ENCODE results near the gene HOXB13. TPM values are rescaled to one million over a fixed set of nuclear protein-coding genes. Genes with fewer than 3 reads are reported as not detected.
A peak's percentile ranks its signal among the peaks of the same experiment; 100 is the strongest.

HOXB13 gene
- polyA plus RNA-seq, 2 of the 4 experiments (the other 2 are of a cell fraction), result 3.2 to 3.5 TPM

- ATAC-seq (peak in 1 of 2 experiments; percentile 39; a peak in 2 of 6 replicates), FAIRE-seq (no peak), DNase-seq (ENCODE audit: low read depth in 1 of 2, low spot score in 1 of 2) (no peak)
- no peaks in the 10 kb centered on the region for H3K9me3 ChIP-seq
- no peak overlapping the region for H3K4me3 ChIP-seq
- H3K4me1 ChIP-seq, result peaks cover 13% of the 10 kb centered on the region; the same call in 2 of the 3 replicates
- 55% methylated on average over 4 of the region's 4 CpGs for WGBS (ENCODE audit: missing lambda C conversion rate)
- POLR2A ChIA-PET, result no interaction called here
- CTCF ChIA-PET, result interaction anchor here (0.9 to 33.0 kb wide), 8 partner anchors 11 to 514 kb away, joined by 3 to 852 read pairs (median 41); partner anchors contain the start of genes HOXB13, PRAC1 and PRAC2
- no peak for TF ChIP-seq EP300 (IDR thresholded peaks at IDR 0.05)
- no peak for TF ChIP-seq TP53 (CRISPR knock-in tag; IDR thresholded peaks at IDR 0.05)
- TF ChIP-seq ZSCAN20 (CRISPR knock-in tag; IDR thresholded peaks at IDR 0.05), result no peak
- TF ChIP-seq CHD2 (IDR thresholded peaks at IDR 0.05; ENCODE audit: low read length, partially characterized antibody), result no peak
- no peak for TF ChIP-seq HOXB5 (CRISPR knock-in tag; IDR thresholded peaks at IDR 0.05)
- TF ChIP-seq BHLHE40 (IDR thresholded peaks at IDR 0.05; ENCODE audit: low read depth, low read length), result no peak
- no peak for TF ChIP-seq SMC3 (IDR thresholded peaks at IDR 0.05)
- H3K27ac ChIP-seq, result no peak overlapping the region
- H3K4me2 ChIP-seq, result no peak overlapping the region
Observed at GRCh38 chr17:48711128-48711527, 17.4 kb downstream of the HOXB13 start.

DNA sequence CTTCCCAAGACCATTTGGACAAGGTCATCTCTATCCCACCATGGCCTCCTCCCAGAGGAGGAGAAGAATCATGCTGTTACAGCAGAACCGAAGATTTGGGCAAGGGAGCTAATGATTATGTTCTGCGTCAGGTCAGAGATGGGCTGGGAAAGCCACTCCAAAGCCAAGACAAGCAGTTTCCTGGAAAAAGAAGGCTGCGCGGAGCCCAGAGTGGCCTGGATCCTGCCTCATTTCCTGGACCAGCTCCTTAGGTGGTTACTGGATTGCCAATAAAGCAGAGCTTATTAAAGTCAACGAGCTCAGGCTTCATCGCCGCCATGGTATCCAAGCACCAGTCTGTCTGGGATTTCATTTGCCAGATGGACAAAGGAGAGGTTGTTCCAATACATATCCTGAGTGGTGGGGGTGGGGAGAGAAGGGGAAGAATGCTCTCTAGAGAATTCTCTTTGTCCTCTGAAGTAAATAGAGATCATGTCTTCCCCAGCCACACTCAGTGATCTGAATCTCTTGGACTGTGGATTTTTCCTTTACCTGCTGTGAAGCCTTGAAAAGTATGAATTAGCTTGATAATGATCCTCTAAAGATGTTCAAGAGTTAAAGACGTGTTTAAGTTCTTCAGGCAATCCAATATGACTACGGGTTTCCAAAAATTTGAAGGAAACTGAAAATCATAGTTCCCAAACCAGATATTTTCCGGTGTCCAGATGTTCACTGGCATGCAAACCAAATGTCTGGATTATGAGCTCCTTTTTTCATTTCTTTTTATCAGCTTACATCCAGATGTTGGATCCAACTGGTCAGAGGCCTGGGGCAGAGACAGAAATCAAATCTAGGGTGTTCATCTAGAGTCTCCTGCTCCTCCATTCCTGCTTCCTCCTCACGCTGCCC lies 23.9 kb downstream of the HOXB13 start:
- no peaks in the 10 kb centered on the region for H3K9me3 ChIP-seq
- DNase-seq (ENCODE audit: low read depth in 1 of 2, low spot score in 1 of 2) (no peak), FAIRE-seq (no peak), ATAC-seq (no peak)
- TF ChIP-seq FOSB (CRISPR knock-in tag; IDR thresholded peaks at IDR 0.05), result no peak
- TF ChIP-seq CHD2 (IDR thresholded peaks at IDR 0.05; ENCODE audit: low read length, partially characterized antibody), result no peak
- ChIA-PET CTCF (interaction anchor here (0.5 to 15.5 kb wide), 20 partner anchors 9 to 1592 kb away, joined by 3 to 212 read pairs (median 4); partner anchors contain the start of genes HOXB13, PRAC1 and PRAC2), POLR2A (no interaction called here)
- H3K4me2 ChIP-seq, result no peak overlapping the region
- no peak overlapping the region for H3K4me3 ChIP-seq
- no peaks in the 10 kb centered on the region for H3K4me1 ChIP-seq
- 78% methylated on average over 11 of the region's 11 CpGs for WGBS (ENCODE audit: missing lambda C conversion rate)
- H3K27ac ChIP-seq, result no peak overlapping the region

- POLR2A ChIA-PET, result no interaction called here
Observed at GRCh38 chr17:48701864-48702532, 26.6 kb downstream of the HOXB13 start.

More at GRCh38 chr17:48701864-48702532, 26.6 kb downstream of the HOXB13 start:
- WGBS (ENCODE audit: missing lambda C conversion rate), result 91% methylated on average over 10 of the region's 10 CpGs
- no peaks in the 10 kb centered on the region for H3K9me3 ChIP-seq
- no peak for ATAC-seq
- no peak overlapping the region for H3K4me2 ChIP-seq
- CTCF ChIA-PET, result interaction anchor here (1.0 to 15.5 kb wide), 10 partner anchors 9 to 526 kb away, joined by 3 to 212 read pairs (median 6); partner anchors contain the start of genes HOXB13, PRAC1 and PRAC2
- DNase-seq (ENCODE audit: low read depth in 1 of 2, low spot score in 1 of 2), result no peak
- H3K4me3 ChIP-seq, result no peak overlapping the region
- no peak for FAIRE-seq
- no peak overlapping the region for H3K27ac ChIP-seq
- no peak for TF ChIP-seq BCL3 (IDR thresholded peaks at IDR 0.05)
- TF ChIP-seq, protein P1, sequence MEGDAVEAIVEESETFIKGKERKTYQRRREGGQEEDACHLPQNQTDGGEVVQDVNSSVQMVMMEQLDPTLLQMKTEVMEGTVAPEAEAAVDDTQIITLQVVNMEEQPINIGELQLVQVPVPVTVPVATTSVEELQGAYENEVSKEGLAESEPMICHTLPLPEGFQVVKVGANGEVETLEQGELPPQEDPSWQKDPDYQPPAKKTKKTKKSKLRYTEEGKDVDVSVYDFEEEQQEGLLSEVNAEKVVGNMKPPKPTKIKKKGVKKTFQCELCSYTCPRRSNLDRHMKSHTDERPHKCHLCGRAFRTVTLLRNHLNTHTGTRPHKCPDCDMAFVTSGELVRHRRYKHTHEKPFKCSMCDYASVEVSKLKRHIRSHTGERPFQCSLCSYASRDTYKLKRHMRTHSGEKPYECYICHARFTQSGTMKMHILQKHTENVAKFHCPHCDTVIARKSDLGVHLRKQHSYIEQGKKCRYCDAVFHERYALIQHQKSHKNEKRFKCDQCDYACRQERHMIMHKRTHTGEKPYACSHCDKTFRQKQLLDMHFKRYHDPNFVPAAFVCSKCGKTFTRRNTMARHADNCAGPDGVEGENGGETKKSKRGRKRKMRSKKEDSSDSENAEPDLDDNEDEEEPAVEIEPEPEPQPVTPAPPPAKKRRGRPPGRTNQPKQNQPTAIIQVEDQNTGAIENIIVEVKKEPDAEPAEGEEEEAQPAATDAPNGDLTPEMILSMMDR (IDR thresholded peaks at IDR 0.05), result no peak
- TF ChIP-seq CEBPB (IDR thresholded peaks at IDR 0.05), result no peak
- no peak for TF ChIP-seq ZSCAN20 (CRISPR knock-in tag; IDR thresholded peaks at IDR 0.05)
- TF ChIP-seq HOXA7 (CRISPR knock-in tag; IDR thresholded peaks at IDR 0.05), result no peak
- no peaks in the 10 kb centered on the region for H3K4me1 ChIP-seq

Measured in A549 (cell line).